BE2C (cell line): ENCODE results near the gene TUB.

Experiments used
- DNase-seq: peaks from one replicate; pipeline ENCODE4 v3.0.0-alpha.2; 2020
- H3K27me3 ChIP-seq: fragments of 250-450 bp; sonication (Bioruptor Pico); 2 replicates; pipeline ENCODE4 v1.5.1; 2020; ENCODE audit warnings: mild to moderate bottlenecking
- H3K36me3 ChIP-seq: fragments of 250-450 bp; sonication (Bioruptor Pico); 2 replicates; pipeline ENCODE4 v1.5.1; 2020; ENCODE audit warnings: mild to moderate bottlenecking
- H3K4me1 ChIP-seq: fragments of 250-450 bp; sonication (Bioruptor Pico); 2 replicates; pipeline ENCODE4 v1.5.1; 2020
- H3K4me3 ChIP-seq: 2 replicates; pipeline ENCODE4 v1.5.1; 2011; ENCODE audit warnings: low read depth, low read length
- H3K9me3 ChIP-seq: fragments of 250-450 bp; sonication (Bioruptor Pico); 2 replicates; pipeline ENCODE4 v1.5.1; 2020
- TF ChIP-seq, protein P1 (sequence below): IDR thresholded peaks from 2 replicates; pipeline ENCODE4 v1.5.1; 2012; ENCODE audit warnings: mild to moderate bottlenecking, low read depth, low read length

The TUB gene

DNA sequence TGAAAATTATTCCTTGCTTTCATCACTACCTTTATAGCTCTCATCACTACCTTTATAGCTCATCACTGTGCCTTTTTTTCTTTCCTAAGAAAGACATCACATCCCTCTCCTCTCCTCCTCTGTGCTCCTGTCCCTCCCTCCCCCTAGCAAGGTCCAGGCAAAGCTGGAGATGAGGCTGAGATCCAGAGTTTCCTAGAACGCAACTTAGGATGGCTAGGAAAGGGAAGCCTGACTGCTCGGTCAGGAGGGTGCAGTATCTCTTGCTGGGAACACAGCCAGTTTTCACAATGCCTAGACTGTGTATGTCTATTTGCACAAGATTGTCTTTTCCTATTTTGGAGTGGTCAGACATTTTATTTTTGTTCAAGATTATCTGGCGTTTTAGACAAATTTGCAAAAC lies 24.7 kb downstream of the TUB start:
- Histone ChIP-seq H3K4me1 (no peaks in the 10 kb centered on the region), H3K4me3 (no peak overlapping the region), H3K36me3 (peaks cover 29% of the 10 kb centered on the region), H3K9me3 (no peaks in the 10 kb centered on the region), H3K27me3 (no peaks in the 10 kb centered on the region)
- no peak for DNase-seq
- TF ChIP-seq, protein P1, sequence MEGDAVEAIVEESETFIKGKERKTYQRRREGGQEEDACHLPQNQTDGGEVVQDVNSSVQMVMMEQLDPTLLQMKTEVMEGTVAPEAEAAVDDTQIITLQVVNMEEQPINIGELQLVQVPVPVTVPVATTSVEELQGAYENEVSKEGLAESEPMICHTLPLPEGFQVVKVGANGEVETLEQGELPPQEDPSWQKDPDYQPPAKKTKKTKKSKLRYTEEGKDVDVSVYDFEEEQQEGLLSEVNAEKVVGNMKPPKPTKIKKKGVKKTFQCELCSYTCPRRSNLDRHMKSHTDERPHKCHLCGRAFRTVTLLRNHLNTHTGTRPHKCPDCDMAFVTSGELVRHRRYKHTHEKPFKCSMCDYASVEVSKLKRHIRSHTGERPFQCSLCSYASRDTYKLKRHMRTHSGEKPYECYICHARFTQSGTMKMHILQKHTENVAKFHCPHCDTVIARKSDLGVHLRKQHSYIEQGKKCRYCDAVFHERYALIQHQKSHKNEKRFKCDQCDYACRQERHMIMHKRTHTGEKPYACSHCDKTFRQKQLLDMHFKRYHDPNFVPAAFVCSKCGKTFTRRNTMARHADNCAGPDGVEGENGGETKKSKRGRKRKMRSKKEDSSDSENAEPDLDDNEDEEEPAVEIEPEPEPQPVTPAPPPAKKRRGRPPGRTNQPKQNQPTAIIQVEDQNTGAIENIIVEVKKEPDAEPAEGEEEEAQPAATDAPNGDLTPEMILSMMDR: no peak

DNA sequence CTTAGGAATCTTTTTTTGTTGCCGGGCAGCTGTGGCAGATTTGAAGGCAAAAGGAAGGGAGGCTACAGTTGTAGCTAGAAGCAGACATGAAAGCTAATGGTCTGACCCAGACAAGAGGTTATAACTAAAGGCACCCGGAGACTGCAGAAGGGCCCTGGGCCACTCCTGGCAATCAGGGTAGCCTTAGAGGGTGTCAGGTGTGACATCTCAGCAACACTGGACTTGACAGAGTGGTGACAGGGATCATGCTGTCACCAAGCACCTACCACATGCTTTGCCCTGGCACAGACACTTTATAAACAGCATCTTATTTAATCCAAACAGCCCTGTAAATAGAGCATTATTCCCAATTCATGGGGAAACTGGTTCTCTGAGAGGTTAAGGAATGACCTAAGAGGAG lies 25.7 kb downstream of the TUB start:
- Histone ChIP-seq H3K9me3 (no peaks in the 10 kb centered on the region), H3K4me3 (no peak overlapping the region), H3K4me1 (no peaks in the 10 kb centered on the region), H3K27me3 (no peaks in the 10 kb centered on the region), H3K36me3 (peaks cover 22% of the 10 kb centered on the region)
- TF ChIP-seq, protein P1: no peak
- DNase-seq: no peak

DNA sequence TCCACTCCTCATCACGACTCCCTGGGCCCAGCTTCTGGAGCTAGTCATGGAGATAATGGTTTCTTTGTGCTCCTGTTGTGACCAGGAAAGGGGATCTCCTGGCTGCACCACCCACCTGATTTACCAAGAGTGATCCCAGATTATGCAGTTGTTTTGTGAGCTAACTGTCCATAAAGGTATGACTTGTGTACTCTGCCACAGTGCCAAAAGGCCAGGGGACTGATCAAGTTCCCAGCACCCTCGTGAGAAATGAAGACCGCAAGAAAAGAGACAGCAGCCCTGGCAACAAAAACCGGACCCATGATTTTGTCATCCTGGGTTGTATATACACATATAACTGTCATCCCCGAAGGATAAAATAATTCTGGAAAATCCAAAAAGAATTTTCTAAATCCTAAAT lies 26.6 kb downstream of the TUB start:
- Histone ChIP-seq H3K27me3 (no peaks in the 10 kb centered on the region), H3K9me3 (no peaks in the 10 kb centered on the region), H3K36me3 (peaks cover 13% of the 10 kb centered on the region), H3K4me3 (no peak overlapping the region), H3K4me1 (no peaks in the 10 kb centered on the region)
- TF ChIP-seq, protein P1: no peak
- no peak for DNase-seq

DNA sequence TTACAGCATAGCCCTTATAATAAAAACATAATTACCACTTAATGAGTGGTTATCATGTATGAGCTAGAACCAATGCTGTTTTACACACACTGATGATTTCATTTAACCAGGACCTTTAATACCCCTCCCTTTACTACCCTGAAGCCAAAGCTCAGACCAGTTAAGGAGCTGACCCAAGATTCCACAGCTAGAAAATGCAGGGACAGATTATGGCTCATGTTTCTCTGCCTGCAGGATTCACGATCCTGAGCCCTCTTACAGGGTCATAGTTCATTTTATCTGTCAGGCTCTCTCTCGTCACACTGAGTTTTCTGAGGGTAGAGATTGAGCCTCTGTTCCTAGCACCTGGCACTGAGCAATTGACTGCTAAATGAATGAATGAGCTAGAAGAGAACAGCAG lies 27.4 kb downstream of the TUB start:
- Histone ChIP-seq H3K4me1 (no peaks in the 10 kb centered on the region), H3K4me3 (no peak overlapping the region), H3K9me3 (no peaks in the 10 kb centered on the region), H3K27me3 (no peaks in the 10 kb centered on the region), H3K36me3 (peaks cover 13% of the 10 kb centered on the region)
- no peak for DNase-seq
- TF ChIP-seq, protein P1: no peak

DNA sequence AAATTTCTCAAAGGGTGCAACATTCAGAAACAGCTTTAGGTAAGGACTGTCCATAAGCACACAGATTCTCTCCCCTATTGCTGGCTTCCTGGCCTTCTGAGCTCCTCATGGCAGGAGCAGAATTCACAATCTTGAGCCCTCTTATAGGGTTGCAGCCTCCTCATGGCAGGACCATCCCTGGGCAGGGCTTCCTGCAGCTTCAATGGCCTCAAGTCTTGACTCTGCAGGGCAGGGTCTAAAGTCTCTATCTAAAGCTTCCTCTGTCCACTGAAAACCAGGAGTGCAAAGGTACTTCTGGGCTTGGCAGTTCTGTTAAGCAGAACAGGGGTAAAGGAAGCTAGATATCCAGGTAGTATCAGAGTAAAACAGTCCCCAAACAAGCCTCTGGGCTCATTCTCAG lies 28.7 kb downstream of the TUB start:
- Histone ChIP-seq H3K9me3 (no peaks in the 10 kb centered on the region), H3K27me3 (no peaks in the 10 kb centered on the region), H3K36me3 (peaks cover 9% of the 10 kb centered on the region), H3K4me1 (no peaks in the 10 kb centered on the region), H3K4me3 (no peak overlapping the region)
- DNase-seq: no peak
- TF ChIP-seq, protein P1: no peak

DNA sequence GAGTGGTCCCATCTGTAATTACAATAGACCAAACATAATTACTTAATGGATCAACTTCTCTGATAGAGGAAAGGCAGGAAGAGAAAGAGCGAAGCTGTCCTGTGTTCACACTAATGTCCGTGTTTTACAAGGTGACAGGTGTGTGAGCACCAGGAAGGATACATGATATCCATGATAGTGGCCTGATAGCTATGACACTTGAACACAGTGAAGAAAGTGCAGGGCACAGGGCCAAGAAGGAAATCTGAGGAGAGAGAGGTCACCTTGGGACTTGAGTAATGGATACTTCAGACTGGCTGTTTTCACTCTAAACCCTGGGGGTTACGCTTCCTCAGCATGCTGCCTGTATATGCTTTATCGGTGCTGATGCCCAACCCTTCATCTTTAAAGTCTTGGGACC lies 29.4 kb downstream of the TUB start:
- no peaks in the 10 kb centered on the region for H3K27me3 ChIP-seq
- no peak overlapping the region for H3K4me3 ChIP-seq
- H3K36me3 ChIP-seq: peaks cover 9% of the 10 kb centered on the region
- no peaks in the 10 kb centered on the region for H3K9me3 ChIP-seq
- no peak for DNase-seq
- H3K4me1 ChIP-seq: no peaks in the 10 kb centered on the region
- TF ChIP-seq, protein P1: no peak
